ENCODE data around the gene LSM4.

Gene LSM4

GRCh38 chr19:18282021-18282787, 40.7 kb downstream of the LSM4 start:
- Histone ChIP-seq H3K27me3 (ENCODE audit: insufficient read depth, low read length) (no peaks in the 10 kb centered on the region), H3K36me3 (ENCODE audit: insufficient read depth, low read length) (peaks cover 11% of the 10 kb centered on the region), H3K27ac (ENCODE audit: low read depth, low read length) (peak overlapping the region; percentile 96), H3K9me3 (ENCODE audit: insufficient read depth, low read depth, low read length) (no peaks in the 10 kb centered on the region), H3K9ac (ENCODE audit: low read depth, low read length) (peak overlapping the region; percentile 83), H3K4me1 (ENCODE audit: insufficient read depth, low read length) (no peaks in the 10 kb centered on the region), H3K4me3 (ENCODE audit: low read length) (peak overlapping the region; percentile 50)
- 11% methylated on average over 18 of the region's 27 CpGs for WGBS

- H3K27me3 ChIP-seq (ENCODE audit: insufficient read depth, low read length) = no peaks in the 10 kb centered on the region
- peak within 1 kb of the TSS; percentile 99 for H3K4me3 ChIP-seq (ENCODE audit: low read length)
- peaks cover 11% of the 10 kb centered on the region for H3K36me3 ChIP-seq (ENCODE audit: insufficient read depth, low read length)
- H3K9me3 ChIP-seq (ENCODE audit: insufficient read depth, low read depth, low read length) = no peaks in the 10 kb centered on the region
- no peaks in the 10 kb centered on the region for H3K4me1 ChIP-seq (ENCODE audit: insufficient read depth, low read length)
- peak within 1 kb of the TSS; percentile 93 for H3K9ac ChIP-seq (ENCODE audit: low read depth, low read length)
- WGBS = under 1% methylated on average over 138 of the region's 138 CpGs
- H3K27ac ChIP-seq (ENCODE audit: low read depth, low read length) = peak within 1 kb of the TSS; percentile 96
Observed at GRCh38 chr19:18281082-18282020, 41.5 kb downstream of the LSM4 start, which contains the start of gene JUND. JUND (minus strand) TSS chr19:18281622; CDS start chr19:18281484, 138 bp downstream.

- Histone ChIP-seq H3K9me3 (ENCODE audit: insufficient read depth, low read depth, low read length) (no peaks in the 10 kb centered on the region), H3K4me3 (ENCODE audit: low read length) (peak overlapping the region; percentile 99), H3K27me3 (ENCODE audit: insufficient read depth, low read length) (no peaks in the 10 kb centered on the region), H3K36me3 (ENCODE audit: insufficient read depth, low read length) (peaks cover 11% of the 10 kb centered on the region), H3K27ac (ENCODE audit: low read depth, low read length) (peak overlapping the region; percentile 93), H3K4me1 (ENCODE audit: insufficient read depth, low read length) (no peaks in the 10 kb centered on the region), H3K9ac (ENCODE audit: low read depth, low read length) (peak overlapping the region; percentile 93)
- under 1% methylated on average over 111 of the region's 111 CpGs for WGBS
Observed at GRCh38 chr19:18280247-18281081, 42.4 kb downstream of the LSM4 start.

- Histone ChIP-seq H3K27me3 (ENCODE audit: insufficient read depth, low read length) (no peaks in the 10 kb centered on the region), H3K4me1 (ENCODE audit: insufficient read depth, low read length) (no peaks in the 10 kb centered on the region), H3K36me3 (ENCODE audit: insufficient read depth, low read length) (peaks cover 11% of the 10 kb centered on the region), H3K4me3 (ENCODE audit: low read length) (peak overlapping the region; percentile 99), H3K9me3 (ENCODE audit: insufficient read depth, low read depth, low read length) (no peaks in the 10 kb centered on the region), H3K27ac (ENCODE audit: low read depth, low read length) (peak overlapping the region; percentile 93), H3K9ac (ENCODE audit: low read depth, low read length) (peak overlapping the region; percentile 93)
- under 1% methylated on average over 38 of the region's 55 CpGs for WGBS
Observed at GRCh38 chr19:18279516-18280246, 43.2 kb downstream of the LSM4 start.

- H3K27me3 ChIP-seq (ENCODE audit: insufficient read depth, low read length) = no peaks in the 10 kb centered on the region
- peak overlapping the region; percentile 8; the same call in 1 of the 2 replicates for H3K9ac ChIP-seq (ENCODE audit: low read depth, low read length)
- H3K36me3 ChIP-seq (ENCODE audit: insufficient read depth, low read length) = peaks cover 11% of the 10 kb centered on the region
- H3K27ac ChIP-seq (ENCODE audit: low read depth, low read length) = peak overlapping the region; percentile 1; the same call in 1 of the 2 replicates
- H3K4me1 ChIP-seq (ENCODE audit: insufficient read depth, low read length) = no peaks in the 10 kb centered on the region
- H3K4me3 ChIP-seq (ENCODE audit: low read length) = peak overlapping the region; percentile 99
- WGBS = 27% methylated on average over 5 of the region's 5 CpGs
- no peaks in the 10 kb centered on the region for H3K9me3 ChIP-seq (ENCODE audit: insufficient read depth, low read depth, low read length)
Observed at GRCh38 chr19:18279266-18279515, 43.7 kb downstream of the LSM4 start.

GRCh38 chr19:18278521-18279265, 44.2 kb downstream of the LSM4 start:
- Histone ChIP-seq H3K27me3 (ENCODE audit: insufficient read depth, low read length) (no peaks in the 10 kb centered on the region), H3K9ac (ENCODE audit: low read depth, low read length) (peak overlapping the region; percentile 8; the same call in 1 of the 2 replicates), H3K4me1 (ENCODE audit: insufficient read depth, low read length) (no peaks in the 10 kb centered on the region), H3K27ac (ENCODE audit: low read depth, low read length) (peak overlapping the region; percentile 1; the same call in 1 of the 2 replicates), H3K4me3 (ENCODE audit: low read length) (peak overlapping the region; percentile 99), H3K9me3 (ENCODE audit: insufficient read depth, low read depth, low read length) (no peaks in the 10 kb centered on the region), H3K36me3 (ENCODE audit: insufficient read depth, low read length) (peaks cover 11% of the 10 kb centered on the region)
- 87% methylated on average over 10 of the region's 10 CpGs for WGBS

- no peaks in the 10 kb centered on the region for H3K4me1 ChIP-seq (ENCODE audit: insufficient read depth, low read length)
- H3K9me3 ChIP-seq (ENCODE audit: insufficient read depth, low read depth, low read length) = no peaks in the 10 kb centered on the region
- H3K36me3 ChIP-seq (ENCODE audit: insufficient read depth, low read length) = peaks cover 11% of the 10 kb centered on the region
- WGBS = 86% methylated on average over 12 of the region's 13 CpGs
- peak overlapping the region; percentile 35; the same call in 1 of the 2 replicates for H3K27ac ChIP-seq (ENCODE audit: low read depth, low read length)
- no peak overlapping the region for H3K9ac ChIP-seq (ENCODE audit: low read depth, low read length)
- no peaks in the 10 kb centered on the region for H3K27me3 ChIP-seq (ENCODE audit: insufficient read depth, low read length)
- H3K4me3 ChIP-seq (ENCODE audit: low read length) = no peak overlapping the region
Observed at GRCh38 chr19:18274781-18275356, 48.0 kb downstream of the LSM4 start.

- Histone ChIP-seq H3K9ac (ENCODE audit: low read depth, low read length) (no peak within 1 kb of the TSS), H3K27me3 (ENCODE audit: insufficient read depth, low read length) (no peaks in the 10 kb centered on the region), H3K9me3 (ENCODE audit: insufficient read depth, low read depth, low read length) (no peaks in the 10 kb centered on the region), H3K4me3 (ENCODE audit: low read length) (no peak within 1 kb of the TSS), H3K27ac (ENCODE audit: low read depth, low read length) (peak within 1 kb of the TSS; percentile 35; the same call in 1 of the 2 replicates), H3K4me1 (ENCODE audit: insufficient read depth, low read length) (no peaks in the 10 kb centered on the region), H3K36me3 (ENCODE audit: insufficient read depth, low read length) (peaks cover 11% of the 10 kb centered on the region)
- WGBS = 88% methylated on average over 9 of the region's 9 CpGs
Observed at GRCh38 chr19:18274219-18274780, 48.6 kb downstream of the LSM4 start, which contains the start of gene IQCN. IQCN (minus strand) TSS chr19:18274452; CDS start chr19:18269478, 4,974 bp downstream.

- H3K4me1 ChIP-seq (ENCODE audit: insufficient read depth, low read length) = no peaks in the 10 kb centered on the region
- peaks cover 7% of the 10 kb centered on the region for H3K36me3 ChIP-seq (ENCODE audit: insufficient read depth, low read length)
- WGBS = 93% methylated on average over 12 of the region's 13 CpGs
- no peak overlapping the region for H3K4me3 ChIP-seq (ENCODE audit: low read length)
- H3K9me3 ChIP-seq (ENCODE audit: insufficient read depth, low read depth, low read length) = no peaks in the 10 kb centered on the region
- no peaks in the 10 kb centered on the region for H3K27me3 ChIP-seq (ENCODE audit: insufficient read depth, low read length)
- no peak overlapping the region for H3K27ac ChIP-seq (ENCODE audit: low read depth, low read length)
- H3K9ac ChIP-seq (ENCODE audit: low read depth, low read length) = no peak overlapping the region
Observed at GRCh38 chr19:18273561-18274218, 49.2 kb downstream of the LSM4 start.
